ENCODE measurements around the gene APLP1. TPM values are rescaled to one million over a fixed set of nuclear protein-coding genes. Genes with fewer than 3 reads are reported as not detected.
A peak's percentile ranks its signal among the peaks of the same experiment; 100 is the strongest.

The APLP1 gene
- total and polyA plus RNA-seq, 4 donors: 0.08 to 0.51 (median 0.16) TPM; not detected in 1

- TF ChIP-seq, protein P1, sequence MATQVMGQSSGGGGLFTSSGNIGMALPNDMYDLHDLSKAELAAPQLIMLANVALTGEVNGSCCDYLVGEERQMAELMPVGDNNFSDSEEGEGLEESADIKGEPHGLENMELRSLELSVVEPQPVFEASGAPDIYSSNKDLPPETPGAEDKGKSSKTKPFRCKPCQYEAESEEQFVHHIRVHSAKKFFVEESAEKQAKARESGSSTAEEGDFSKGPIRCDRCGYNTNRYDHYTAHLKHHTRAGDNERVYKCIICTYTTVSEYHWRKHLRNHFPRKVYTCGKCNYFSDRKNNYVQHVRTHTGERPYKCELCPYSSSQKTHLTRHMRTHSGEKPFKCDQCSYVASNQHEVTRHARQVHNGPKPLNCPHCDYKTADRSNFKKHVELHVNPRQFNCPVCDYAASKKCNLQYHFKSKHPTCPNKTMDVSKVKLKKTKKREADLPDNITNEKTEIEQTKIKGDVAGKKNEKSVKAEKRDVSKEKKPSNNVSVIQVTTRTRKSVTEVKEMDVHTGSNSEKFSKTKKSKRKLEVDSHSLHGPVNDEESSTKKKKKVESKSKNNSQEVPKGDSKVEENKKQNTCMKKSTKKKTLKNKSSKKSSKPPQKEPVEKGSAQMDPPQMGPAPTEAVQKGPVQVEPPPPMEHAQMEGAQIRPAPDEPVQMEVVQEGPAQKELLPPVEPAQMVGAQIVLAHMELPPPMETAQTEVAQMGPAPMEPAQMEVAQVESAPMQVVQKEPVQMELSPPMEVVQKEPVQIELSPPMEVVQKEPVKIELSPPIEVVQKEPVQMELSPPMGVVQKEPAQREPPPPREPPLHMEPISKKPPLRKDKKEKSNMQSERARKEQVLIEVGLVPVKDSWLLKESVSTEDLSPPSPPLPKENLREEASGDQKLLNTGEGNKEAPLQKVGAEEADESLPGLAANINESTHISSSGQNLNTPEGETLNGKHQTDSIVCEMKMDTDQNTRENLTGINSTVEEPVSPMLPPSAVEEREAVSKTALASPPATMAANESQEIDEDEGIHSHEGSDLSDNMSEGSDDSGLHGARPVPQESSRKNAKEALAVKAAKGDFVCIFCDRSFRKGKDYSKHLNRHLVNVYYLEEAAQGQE (IDR thresholded peaks at IDR 0.05): no peak
- TF ChIP-seq MAX (IDR thresholded peaks at IDR 0.05): no peak
- no peak for TF ChIP-seq FOXA1 (IDR thresholded peaks at IDR 0.05)
- TF ChIP-seq HNF4A (conservative IDR thresholded peaks at IDR 0.05): no peak
- no peak for TF ChIP-seq TAF1 (conservative IDR thresholded peaks at IDR 0.05)
- no peak for TF ChIP-seq RAD21 (IDR thresholded peaks at IDR 0.05)
Observed at GRCh38 chr19:35898499-35898809, 30.1 kb downstream of the APLP1 start (continued).

DNA sequence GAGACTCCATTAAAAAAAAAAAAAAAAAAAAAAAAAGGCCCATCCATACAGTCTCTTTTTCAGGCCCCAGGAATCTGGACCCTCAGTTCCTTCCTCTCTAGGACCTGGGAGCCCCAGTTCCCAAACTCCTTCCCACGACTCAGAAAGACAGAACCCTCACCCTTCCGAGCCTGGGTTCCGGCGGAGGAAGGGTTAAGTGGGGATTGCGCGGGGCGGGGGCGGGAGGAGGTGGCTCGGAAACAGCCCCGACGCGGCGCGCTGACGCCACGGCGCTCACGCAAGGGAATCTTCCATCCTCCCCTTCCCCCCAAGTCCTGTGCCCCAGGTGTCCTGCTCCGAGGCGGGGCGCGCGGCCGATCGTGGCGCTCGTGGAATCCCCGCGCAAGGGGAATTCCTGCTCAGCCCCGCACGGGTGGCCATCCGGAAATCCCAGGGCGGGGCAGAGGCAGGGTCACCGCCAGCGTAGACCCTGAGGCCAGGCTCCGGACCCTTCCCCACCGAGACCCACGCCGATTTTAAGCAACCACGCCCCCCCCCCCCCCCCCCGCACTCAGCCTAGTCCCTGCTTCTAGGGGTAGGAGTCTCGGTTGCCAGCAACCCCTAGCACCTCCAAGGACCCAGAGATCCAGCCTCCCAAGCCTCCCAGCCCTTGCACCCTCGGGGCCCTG lies 31.3 kb downstream of the APLP1 start:
- no peaks in the 10 kb centered on the region for H3K27me3 ChIP-seq (ENCODE audit: control insufficient read depth in 4 of 4, insufficient read depth in 4 of 4, low read length in 3 of 4)
- H3K27ac ChIP-seq (ENCODE audit: low read depth in 1 of 2, low read length in 2 of 2): peak overlapping the region; percentile 87 to 91
- WGBS: under 1% methylated on average over 43 of the region's 43 CpGs
- no peaks in the 10 kb centered on the region for H3K9me3 ChIP-seq (ENCODE audit: control insufficient read depth in 4 of 4, low read length in 3 of 4)
- peak overlapping the region; percentile 61 to 81 (median 69) for H3K4me3 ChIP-seq (ENCODE audit: low read depth in 1 of 3, low read length in 3 of 3)
- peaks cover 0 to 9% (median 6%) of the 10 kb centered on the region in 4 donors for H3K36me3 ChIP-seq (ENCODE audit: control insufficient read depth in 4 of 4, insufficient read depth in 3 of 4, low read depth in 1 of 4, low read length in 3 of 4)
- H3K4me1 ChIP-seq (ENCODE audit: control insufficient read depth in 4 of 4, insufficient read depth in 4 of 4, low read length in 3 of 4): peaks cover 0 to 4% (median 2%) of the 10 kb centered on the region in 4 donors
- no peak for TF ChIP-seq JUND (IDR thresholded peaks at IDR 0.05)
- TF ChIP-seq, protein P1 (IDR thresholded peaks at IDR 0.05): peak; percentile 50
- TF ChIP-seq FOXA1 (IDR thresholded peaks at IDR 0.05): no peak
- TF ChIP-seq SP1 (IDR thresholded peaks at IDR 0.05): peak; percentile 37
- TF ChIP-seq TAF1 (conservative IDR thresholded peaks at IDR 0.05): no peak
- TF ChIP-seq EGR1 (IDR thresholded peaks at IDR 0.05; ENCODE audit: low read depth in 2 of 2): peak; percentile 92 to 98
- TF ChIP-seq GABPA (IDR thresholded peaks at IDR 0.05 in 1 of 2, conservative IDR thresholded peaks at IDR 0.05 in 1 of 2): peak in 1 of 2 donors; percentile 62
- peak; percentile 61 for TF ChIP-seq YY1 (IDR thresholded peaks at IDR 0.05)
- peak; percentile 60 for DNase-seq (ENCODE audit: low spot score)
- peak overlapping the region; percentile 82 to 87 for H3K9ac ChIP-seq (ENCODE audit: low read depth in 1 of 2, low read length in 2 of 2)

GRCh38 chr19:35901055-35901644 lies 32.8 kb downstream of the APLP1 start:
- H3K36me3 ChIP-seq (ENCODE audit: control insufficient read depth in 4 of 4, insufficient read depth in 3 of 4, low read depth in 1 of 4, low read length in 3 of 4): peaks cover 0 to 6% (median 2%) of the 10 kb centered on the region in 4 donors
- DNase-seq (ENCODE audit: low spot score): no peak
- H3K27me3 ChIP-seq (ENCODE audit: control insufficient read depth in 4 of 4, insufficient read depth in 4 of 4, low read length in 3 of 4): no peaks in the 10 kb centered on the region
- peaks cover 0 to 4% (median 2%) of the 10 kb centered on the region in 4 donors for H3K4me1 ChIP-seq (ENCODE audit: control insufficient read depth in 4 of 4, insufficient read depth in 4 of 4, low read length in 3 of 4)
- peak overlapping the region; percentile 10 to 66 for H3K27ac ChIP-seq (ENCODE audit: low read depth in 1 of 2, low read length in 2 of 2)
- no peak overlapping the region for H3K4me3 ChIP-seq (ENCODE audit: low read depth in 1 of 3, low read length in 3 of 3)
- H3K9ac ChIP-seq (ENCODE audit: low read depth in 1 of 2, low read length in 2 of 2): no peak overlapping the region
- TF ChIP-seq TAF1 (conservative IDR thresholded peaks at IDR 0.05) (no peak), GABPA (IDR thresholded peaks at IDR 0.05 in 1 of 2, conservative IDR thresholded peaks at IDR 0.05 in 1 of 2) (no peak)
- H3K9me3 ChIP-seq (ENCODE audit: control insufficient read depth in 4 of 4, low read length in 3 of 4): no peaks in the 10 kb centered on the region
- 79% methylated on average over 2 of the region's 2 CpGs for WGBS

All from liver (tissue), 9 donors.